HG02870 (cell line): ENCODE data around the gene WASF2.
"Not testable (repeated sequence)": the region's sequence is repeated elsewhere in the genome, so short reads cannot be mapped to it uniquely, and the experiment has no call there.

Experiments used
- ATAC-seq: cut with Tn5 transposase; IDR thresholded peaks from one replicate; pipeline ENCODE4 v1.9.1; 2021; ENCODE audit warnings: mild to moderate bottlenecking, moderate library complexity; ENCODE audit not compliant: unreplicated experiment

The WASF2 gene

GRCh38 chr1:27521861-27522431 lies 32.0 kb upstream of the WASF2 start:
- ATAC-seq, result no peak

- ATAC-seq, result no peak
Measured at GRCh38 chr1:27521336-27521831, 31.4 kb upstream of the WASF2 start.

GRCh38 chr1:27520651-27521050 lies 30.7 kb upstream of the WASF2 start:
- ATAC-seq, result no peak

GRCh38 chr1:27519331-27520258 lies 29.6 kb upstream of the WASF2 start:
- no peak for ATAC-seq

- ATAC-seq, result no peak
Measured at GRCh38 chr1:27518808-27519207, 28.8 kb upstream of the WASF2 start.

GRCh38 chr1:27517907-27518718 lies 28.1 kb upstream of the WASF2 start:
- ATAC-seq, result no peak

GRCh38 chr1:27517301-27517700 lies 27.3 kb upstream of the WASF2 start:
- ATAC-seq, result no peak

GRCh38 chr1:27515626-27516025 lies 25.7 kb upstream of the WASF2 start:
- no peak for ATAC-seq

- no peak for ATAC-seq
Measured at GRCh38 chr1:27513958-27514357, 24.0 kb upstream of the WASF2 start.

GRCh38 chr1:27513528-27513927 lies 23.6 kb upstream of the WASF2 start:
- no peak for ATAC-seq

GRCh38 chr1:27509127-27510080 lies 19.4 kb upstream of the WASF2 start:
- no peak for ATAC-seq

GRCh38 chr1:27507960-27508665 lies 18.1 kb upstream of the WASF2 start:
- ATAC-seq, result no peak

GRCh38 chr1:27506703-27507102 lies 16.7 kb upstream of the WASF2 start:
- no peak for ATAC-seq

- ATAC-seq, result no peak
Measured at GRCh38 chr1:27505420-27505680, 15.4 kb upstream of the WASF2 start.

GRCh38 chr1:27504588-27505419 lies 14.8 kb upstream of the WASF2 start:
- no peak for ATAC-seq

GRCh38 chr1:27503844-27504587 lies 14.0 kb upstream of the WASF2 start:
- ATAC-seq, result no peak

GRCh38 chr1:27503033-27503432 lies 13.1 kb upstream of the WASF2 start:
- no peak for ATAC-seq

- ATAC-seq, result not testable (repeated sequence)
Measured at GRCh38 chr1:27501159-27501558, 11.2 kb upstream of the WASF2 start.
